GM19239 (cell line): ENCODE results near the gene SLC15A5.

Experiments
- DNase-seq: peaks from one replicate; pipeline ENCODE4 v3.0.0; 2011; ENCODE audit warnings: low spot score; ENCODE audit not compliant: insufficient read length
- FAIRE-seq: peaks from 2 replicates; lab custom pipeline; 2011; peaks lifted over from hg19 to GRCh38; lab: Jason Lieb, UNC

Gene SLC15A5

GRCh38 chr12:16266085-16266484 lies 11.4 kb downstream of the SLC15A5 start:
- FAIRE-seq = no peak
- no peak for DNase-seq

GRCh38 chr12:16261944-16262475 lies 15.5 kb downstream of the SLC15A5 start:
- DNase-seq (no peak), FAIRE-seq (no peak)

GRCh38 chr12:16260206-16260605 lies 17.3 kb downstream of the SLC15A5 start:
- FAIRE-seq (no peak), DNase-seq (no peak)

GRCh38 chr12:16258963-16259362 lies 18.5 kb downstream of the SLC15A5 start:
- no peak for DNase-seq
- FAIRE-seq = no peak

- DNase-seq (no peak), FAIRE-seq (no peak)
Measured at GRCh38 chr12:16246264-16246663, 31.2 kb downstream of the SLC15A5 start.

GRCh38 chr12:16245209-16245608 lies 32.3 kb downstream of the SLC15A5 start:
- DNase-seq = no peak
- FAIRE-seq = no peak

GRCh38 chr12:16243487-16244412 lies 33.7 kb downstream of the SLC15A5 start:
- no peak for FAIRE-seq
- no peak for DNase-seq

GRCh38 chr12:16241346-16241745 lies 36.1 kb downstream of the SLC15A5 start:
- no peak for DNase-seq
- no peak for FAIRE-seq

GRCh38 chr12:16238661-16239060 lies 38.8 kb downstream of the SLC15A5 start:
- DNase-seq (no peak), FAIRE-seq (no peak)

GRCh38 chr12:16229676-16230075 lies 47.8 kb downstream of the SLC15A5 start:
- FAIRE-seq = no peak
- no peak for DNase-seq

- FAIRE-seq = no peak
- DNase-seq = no peak
Measured at GRCh38 chr12:16228067-16228466, 49.4 kb downstream of the SLC15A5 start.

- FAIRE-seq (no peak), DNase-seq (no peak)
Measured at GRCh38 chr12:16225692-16226091, 51.8 kb downstream of the SLC15A5 start.

- DNase-seq (no peak), FAIRE-seq (no peak)
Measured at GRCh38 chr12:16224196-16224595, 53.3 kb downstream of the SLC15A5 start.

- FAIRE-seq (no peak), DNase-seq (no peak)
Measured at GRCh38 chr12:16221776-16222175, 55.7 kb downstream of the SLC15A5 start.

GRCh38 chr12:16220120-16220519 lies 57.4 kb downstream of the SLC15A5 start:
- FAIRE-seq = no peak

GRCh38 chr12:16218934-16219751 lies 58.3 kb downstream of the SLC15A5 start:
- no peak for FAIRE-seq
- DNase-seq = no peak

More at GRCh38 chr12:16220120-16220519, 57.4 kb downstream of the SLC15A5 start:
- DNase-seq = no peak

- no peak for DNase-seq
- no peak for FAIRE-seq
Measured at GRCh38 chr12:16218234-16218633, 59.3 kb downstream of the SLC15A5 start.

GRCh38 chr12:16211731-16212130 lies 65.8 kb downstream of the SLC15A5 start:
- FAIRE-seq (no peak), DNase-seq (no peak)

- no peak for DNase-seq
- no peak for FAIRE-seq
Measured at GRCh38 chr12:16198884-16199283, 78.6 kb downstream of the SLC15A5 start.

- no peak for FAIRE-seq
- no peak for DNase-seq
Measured at GRCh38 chr12:16197600-16197999, 79.9 kb downstream of the SLC15A5 start.

GRCh38 chr12:16189849-16190248 lies 87.6 kb downstream of the SLC15A5 start:
- FAIRE-seq = peak; percentile 11
- no peak for DNase-seq
